CD4-positive, alpha-beta T cell treated with Interleukin-10 for 1 hour (primary cell): ENCODE results near the gene AJAP1.
"Not testable (repeated sequence)": the region's sequence is repeated elsewhere in the genome, so short reads cannot be mapped to it uniquely, and the experiment has no call there.

ENCODE experiments used
- DNase-seq: peaks from one replicate; pipeline ENCODE4 v3.0.0-alpha.2; 2020

The AJAP1 gene, protein sequence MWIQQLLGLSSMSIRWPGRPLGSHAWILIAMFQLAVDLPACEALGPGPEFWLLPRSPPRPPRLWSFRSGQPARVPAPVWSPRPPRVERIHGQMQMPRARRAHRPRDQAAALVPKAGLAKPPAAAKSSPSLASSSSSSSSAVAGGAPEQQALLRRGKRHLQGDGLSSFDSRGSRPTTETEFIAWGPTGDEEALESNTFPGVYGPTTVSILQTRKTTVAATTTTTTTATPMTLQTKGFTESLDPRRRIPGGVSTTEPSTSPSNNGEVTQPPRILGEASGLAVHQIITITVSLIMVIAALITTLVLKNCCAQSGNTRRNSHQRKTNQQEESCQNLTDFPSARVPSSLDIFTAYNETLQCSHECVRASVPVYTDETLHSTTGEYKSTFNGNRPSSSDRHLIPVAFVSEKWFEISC

DNA sequence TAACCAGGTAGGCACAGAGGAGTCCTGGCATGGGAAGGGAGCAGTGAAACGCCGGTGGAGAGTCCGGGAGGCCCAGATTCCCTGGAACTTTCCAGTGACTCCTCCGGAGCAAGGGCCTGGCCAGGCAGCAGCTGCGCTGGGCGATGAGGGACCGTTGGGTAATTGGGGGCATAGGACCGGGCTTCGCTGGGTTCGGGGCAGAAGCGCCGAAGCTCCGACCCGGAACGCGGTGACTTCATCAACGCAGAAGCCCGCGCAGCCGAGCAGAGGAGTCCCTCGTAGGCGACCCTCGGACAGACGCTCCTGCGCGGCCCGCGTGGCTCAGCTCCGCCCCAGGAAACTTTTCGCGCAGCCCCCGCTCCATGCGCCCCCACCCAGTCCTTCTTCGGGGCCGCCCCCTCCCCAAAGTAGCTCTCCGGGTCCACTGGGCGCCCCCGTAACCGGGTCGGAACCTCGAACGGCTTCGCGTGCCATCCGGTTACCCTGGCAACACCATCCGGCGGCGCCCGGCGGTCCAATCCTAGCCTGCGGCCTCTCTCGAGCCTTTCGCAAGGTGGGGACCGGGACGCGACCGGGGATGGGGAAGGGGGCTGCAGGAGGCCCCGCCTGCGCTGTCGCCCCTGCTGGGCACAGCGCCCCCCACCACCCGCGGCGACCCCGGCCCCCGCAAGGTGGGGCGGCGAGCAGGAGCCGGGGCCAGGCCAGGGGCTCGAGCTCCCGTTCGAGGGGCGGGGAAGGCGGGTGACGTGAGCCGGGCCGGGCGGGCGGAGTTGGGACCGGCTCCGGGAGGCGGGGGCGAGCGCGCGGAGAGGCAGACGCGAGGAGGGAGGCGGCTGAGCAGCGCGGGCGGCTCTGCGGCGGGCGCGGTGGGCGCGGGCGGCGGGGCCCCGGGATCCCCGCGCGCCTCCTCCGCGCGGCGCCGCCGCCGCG lies at the start of gene AJAP1:
AJAP1 (plus strand) TSS at position 814 of the 930 bp plus-strand sequence. CDS start 817 bp downstream, outside the sequence.
- DNase-seq = no peak

DNA sequence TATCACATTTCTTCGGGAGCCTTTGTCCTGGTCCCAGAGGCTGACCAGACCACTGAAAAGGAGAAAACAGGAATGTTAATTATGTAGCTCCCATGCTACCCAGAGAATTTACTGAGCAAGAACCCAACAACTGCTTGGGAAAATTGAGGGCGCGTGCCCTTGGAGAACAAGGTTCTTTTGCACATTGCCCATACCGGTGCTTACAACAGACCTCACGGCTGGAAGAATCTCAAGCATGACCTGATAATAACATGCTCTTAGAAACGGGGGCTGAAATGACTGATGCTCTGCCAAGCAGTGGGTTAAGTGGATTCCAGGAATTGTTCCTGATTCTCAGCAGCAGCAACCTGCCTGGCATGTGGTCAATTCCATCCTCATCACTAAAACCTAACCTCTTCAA lies 49.3 kb upstream of the AJAP1 start:
- no peak for DNase-seq

DNA sequence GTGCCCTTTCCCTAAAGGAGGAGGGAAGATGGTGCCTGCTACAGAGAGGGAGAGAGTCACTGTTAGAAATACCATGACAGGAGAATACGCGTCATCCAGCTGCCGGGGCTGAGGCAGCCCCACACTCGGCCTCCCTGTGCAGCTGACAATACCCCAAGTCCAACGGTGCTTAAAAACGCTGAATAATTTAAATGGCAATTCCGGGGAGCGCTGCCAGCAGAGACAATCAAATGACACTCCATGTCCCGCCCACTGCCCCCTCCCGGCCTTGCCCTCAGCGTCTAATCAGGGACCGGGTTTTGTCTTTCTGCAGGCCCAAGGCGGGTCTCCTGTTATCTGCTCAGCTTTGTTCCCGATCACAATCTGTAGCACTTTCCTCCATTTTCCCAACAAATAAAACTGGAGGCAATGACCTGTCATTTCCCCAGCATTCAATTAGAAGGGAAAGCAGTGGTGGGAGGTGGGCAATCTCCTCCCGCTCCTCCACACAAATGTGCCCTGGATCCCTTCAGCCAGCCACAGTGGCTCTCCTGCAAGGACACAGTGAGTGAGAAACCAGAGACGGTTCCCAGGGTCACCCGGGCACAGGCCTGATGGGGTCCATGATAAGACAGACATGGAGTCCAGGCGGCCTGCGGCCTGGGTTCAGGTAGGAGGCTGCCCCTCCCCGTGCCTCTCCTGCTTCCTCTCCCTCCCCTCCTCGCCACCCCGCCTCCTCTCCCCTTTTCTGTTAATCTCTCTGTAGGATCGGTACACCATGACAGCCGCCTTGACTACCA lies 42.7 kb upstream of the AJAP1 start:
- DNase-seq = no peak

DNA sequence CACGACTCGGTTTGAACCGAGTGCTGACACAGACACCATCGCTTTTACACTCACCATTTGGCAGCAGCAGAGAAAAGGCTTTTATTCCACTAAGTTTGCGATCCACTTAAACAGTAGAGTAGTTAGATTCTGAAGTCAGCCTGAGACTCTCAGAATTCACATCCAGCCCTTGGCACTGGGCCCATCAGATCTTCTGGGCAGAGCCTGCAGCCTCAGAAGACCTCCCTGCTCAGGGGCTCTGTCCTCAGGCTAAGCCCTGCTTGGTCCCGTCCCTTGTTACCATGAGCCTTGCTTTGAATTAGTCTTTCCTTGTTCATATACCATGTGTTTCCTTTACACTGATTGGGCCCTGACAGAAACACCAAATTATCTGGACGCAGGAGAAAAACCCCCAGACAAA lies 41.4 kb upstream of the AJAP1 start:
- no peak for DNase-seq

DNA sequence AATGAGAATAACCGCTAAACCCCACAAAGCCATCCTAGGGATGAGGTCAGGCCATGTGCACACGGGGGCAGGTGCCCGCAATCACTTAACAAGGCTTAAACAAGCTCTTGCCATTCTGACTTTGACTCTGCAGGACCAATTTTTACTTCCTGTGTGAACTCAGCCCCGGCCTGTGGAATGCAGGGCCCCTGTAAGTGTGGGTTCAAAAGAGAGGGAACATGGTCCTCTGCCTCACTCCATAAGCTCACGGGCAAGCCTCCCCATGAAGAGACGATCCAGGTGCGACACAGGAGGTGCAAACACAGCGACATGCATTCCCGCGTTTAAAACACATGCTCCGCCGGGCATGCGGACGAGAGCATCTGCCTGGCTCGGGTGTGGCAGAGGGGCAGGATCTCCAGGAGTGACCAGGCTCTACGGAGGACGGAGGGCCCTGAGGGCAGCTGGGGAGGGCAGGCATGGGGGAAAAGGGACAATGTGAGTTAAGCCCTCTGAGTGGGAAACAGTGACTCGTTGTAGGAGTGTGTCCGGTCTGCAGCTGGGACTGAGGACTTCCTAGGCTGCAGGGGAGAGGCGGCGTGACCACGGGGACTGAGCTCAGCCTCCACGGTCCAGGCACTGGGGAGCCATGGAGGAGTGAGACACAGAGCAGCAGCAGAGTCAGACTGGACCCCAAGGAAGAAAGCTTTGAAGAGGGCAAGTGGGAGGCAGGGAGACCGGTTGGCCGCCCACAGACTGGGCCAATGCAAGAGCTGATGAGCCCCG lies 40.6 kb upstream of the AJAP1 start:
- no peak for DNase-seq

DNA sequence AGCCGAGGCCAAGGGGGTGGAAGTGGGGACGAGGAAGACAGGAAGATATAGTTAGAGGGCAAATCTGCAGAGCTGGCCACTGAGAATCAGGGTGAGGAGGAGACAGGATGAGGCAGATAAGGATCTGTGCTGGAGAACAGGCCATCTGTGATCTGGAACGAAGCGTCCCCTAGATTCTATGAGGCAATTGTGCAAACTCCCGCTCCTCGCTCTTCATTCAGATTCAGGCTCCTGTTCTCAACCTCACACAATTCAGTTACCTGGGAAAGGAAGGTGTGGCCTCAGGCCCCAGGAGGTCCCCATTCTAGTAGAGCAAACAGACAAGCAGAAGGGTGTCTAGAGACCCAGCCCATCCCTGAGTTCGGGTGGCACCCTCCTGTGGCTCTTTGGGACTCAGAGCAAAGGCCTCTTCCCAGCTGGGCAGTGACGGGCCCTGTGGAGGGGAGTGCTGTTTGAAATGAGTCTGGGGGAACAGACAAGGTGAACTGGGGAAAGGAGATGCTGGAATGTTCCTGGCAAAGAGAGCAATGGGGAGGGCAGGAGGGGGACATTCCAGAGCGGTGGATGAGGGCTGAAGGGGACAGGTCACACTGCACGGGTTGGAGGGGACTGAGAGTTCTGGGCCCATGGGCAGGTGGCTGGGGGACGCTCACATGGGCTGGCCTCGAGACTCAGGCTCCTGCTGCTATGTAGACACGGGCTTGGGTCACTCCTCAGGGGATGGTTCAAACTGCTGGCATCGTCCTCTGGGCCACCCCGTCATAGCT lies 39.9 kb upstream of the AJAP1 start:
- DNase-seq = no peak

DNA sequence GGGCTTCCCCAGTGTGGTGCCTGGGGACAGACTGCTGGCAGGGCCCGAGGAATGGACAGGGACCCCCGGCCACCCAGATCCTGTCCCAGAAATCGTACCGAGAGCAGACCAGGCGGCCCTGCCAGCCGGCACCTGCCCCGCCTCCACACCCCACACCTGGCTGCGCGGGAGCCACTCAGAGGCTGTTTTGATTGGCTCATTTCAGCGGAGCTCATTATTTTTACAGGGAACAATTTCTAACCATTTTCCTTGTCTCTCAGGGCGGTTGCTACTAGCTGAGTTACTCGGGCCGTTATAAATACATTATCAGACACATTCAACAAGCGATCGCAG lies 39.3 kb upstream of the AJAP1 start:
- DNase-seq = no peak

DNA sequence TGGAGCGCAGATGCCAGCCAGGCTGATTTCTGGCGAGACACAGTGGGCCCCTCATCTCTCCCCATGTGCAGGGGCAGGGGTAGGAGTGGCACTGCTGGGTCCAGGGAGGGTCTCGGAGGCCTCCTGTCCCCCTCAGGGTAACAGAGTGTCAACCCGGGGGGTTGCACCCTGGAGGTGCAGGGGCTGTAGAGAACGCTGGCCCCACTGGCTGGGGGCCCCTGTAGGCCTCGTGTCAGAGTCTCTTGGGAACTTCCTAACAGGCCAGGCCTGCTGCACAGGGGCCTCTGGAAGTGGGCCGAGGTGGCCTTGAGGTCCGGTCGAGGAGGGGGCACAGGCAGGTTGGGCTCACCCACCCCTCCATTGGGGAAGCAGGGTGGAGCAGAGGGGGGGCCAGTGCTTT lies 38.9 kb upstream of the AJAP1 start:
- no peak for DNase-seq

DNA sequence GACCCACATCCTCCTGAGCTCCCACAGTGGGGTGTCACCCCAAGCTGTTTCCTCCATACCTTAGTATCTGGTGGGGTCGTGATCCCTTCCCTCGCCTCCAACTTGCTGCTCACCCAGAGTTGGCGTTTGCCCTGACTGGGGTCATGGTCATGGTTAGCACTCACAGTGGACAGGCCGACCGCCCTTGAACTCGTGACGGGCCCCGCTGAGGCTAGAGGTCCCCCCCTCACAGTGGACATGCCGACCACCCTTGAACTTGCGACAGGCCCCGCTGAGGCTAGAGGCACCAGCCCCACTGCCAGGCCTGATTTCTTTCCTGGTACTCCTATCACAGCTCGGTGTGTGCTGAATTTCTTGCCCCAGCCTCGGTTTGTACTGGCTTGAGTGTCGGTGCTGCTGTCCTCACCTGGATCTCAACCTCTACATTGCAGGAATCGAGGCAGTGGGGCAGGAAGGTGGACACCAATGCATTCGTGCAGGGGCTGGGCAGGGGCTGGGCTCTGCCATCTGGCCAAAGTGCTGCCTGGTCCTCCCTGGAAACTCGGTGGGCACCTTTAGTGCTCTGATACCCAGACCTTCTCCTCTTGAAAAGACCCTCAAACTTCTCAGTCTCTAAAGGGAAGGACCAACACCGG lies 37.5 kb upstream of the AJAP1 start:
- DNase-seq = no peak

DNA sequence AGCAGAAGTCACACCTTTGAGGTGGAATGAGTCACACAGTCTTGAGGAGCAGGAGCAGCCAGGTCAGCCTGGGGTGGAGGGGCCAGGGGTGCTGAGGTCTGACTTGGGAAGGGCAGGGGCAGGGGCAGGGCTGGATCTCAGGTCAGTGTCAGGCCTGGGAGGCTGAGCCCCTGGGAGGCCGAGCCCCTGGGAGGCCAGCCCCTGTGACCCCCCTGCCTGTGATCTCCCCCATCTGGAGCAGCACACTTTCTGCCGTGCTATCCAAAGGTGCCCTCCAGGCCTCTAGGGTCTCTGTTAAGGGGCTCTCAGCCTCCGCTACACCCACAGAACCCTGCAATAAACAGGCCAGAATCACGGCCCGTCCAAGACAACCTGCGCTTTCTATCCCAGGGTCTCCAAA lies 36.9 kb upstream of the AJAP1 start:
- DNase-seq = no peak

DNA sequence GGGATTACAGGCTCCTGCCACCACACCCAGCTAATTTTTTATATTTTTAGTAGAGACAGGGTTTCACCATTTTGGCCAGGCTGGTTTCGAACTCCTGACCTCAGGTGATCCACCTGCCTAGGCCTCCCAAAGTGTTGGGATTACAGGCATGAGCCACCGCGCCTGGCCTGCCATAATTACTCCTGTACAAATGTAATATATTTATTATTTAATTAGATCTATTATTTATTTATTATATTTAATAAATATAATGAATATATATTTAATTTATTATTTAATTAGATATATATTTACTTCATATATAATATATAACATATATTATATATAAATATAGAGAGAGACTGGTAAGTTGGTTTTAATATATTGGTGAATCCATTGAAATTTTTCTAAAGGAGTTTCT lies 35.6 kb upstream of the AJAP1 start:
- DNase-seq = not testable (repeated sequence)

DNA sequence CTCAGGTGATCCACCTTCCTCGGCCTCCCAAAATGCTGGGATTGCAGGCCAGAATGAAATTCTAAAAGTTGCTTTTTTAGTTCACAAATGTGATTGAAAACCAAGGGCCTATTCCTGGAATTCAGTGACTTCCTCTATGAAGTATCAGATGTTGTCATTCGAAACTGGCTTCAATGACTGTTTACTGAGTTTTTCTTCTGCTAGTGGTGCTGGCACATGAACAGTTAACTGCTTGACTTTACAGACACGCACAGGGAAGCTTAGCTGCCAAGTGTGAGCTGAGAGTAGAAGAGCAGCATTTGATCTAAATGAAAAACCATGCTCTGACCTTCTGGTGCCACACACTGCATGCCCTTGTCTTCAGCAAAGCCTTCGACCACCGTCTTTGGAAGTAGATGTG lies 32.8 kb upstream of the AJAP1 start:
- no peak for DNase-seq

DNA sequence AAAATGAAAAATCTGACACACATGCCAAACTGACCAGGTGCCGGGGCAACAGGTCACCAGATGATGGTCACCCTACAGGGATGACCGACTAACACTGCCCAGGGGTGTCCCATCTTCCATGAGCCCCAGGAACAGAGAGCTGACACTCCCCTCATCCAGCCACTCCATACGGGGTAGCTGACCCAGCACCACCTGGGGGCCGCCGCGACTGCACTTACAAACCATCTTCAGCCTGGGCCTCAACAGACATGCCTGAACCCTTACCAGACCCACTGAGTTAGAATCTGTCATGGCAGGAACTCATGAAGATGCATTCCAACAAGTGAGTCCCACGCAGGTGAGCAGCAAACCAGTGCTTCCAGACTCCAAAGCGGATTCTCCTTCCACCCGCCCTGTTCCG lies 31.6 kb upstream of the AJAP1 start:
- DNase-seq = no peak

DNA sequence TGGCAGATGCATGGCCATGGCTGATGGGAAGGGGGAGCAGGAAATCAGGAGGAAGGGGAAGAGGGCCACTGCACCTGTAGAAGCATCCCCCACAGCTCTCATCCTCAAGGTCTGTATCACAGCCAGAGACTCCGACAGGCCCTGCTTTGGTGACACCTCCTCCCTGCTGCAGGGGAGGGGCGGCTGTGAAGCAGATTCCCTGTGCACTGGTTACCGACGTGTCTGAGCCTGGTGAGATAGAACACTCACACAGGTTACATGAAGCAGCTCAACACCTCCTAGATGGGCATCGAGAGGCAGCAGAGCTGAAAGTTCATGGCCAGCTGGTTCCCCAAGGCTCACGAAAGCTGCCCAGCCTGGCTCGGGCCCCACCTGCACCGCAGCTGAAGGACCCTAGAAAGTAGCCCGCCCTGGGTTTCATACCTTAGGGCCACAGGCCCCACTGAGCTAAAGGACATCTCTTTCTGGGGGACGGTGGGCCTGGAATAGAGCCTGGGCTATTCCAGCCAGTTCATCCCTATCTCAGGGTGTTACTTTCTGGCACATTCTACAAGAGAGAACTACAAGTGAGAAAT lies 30.2 kb upstream of the AJAP1 start:
- DNase-seq = no peak

DNA sequence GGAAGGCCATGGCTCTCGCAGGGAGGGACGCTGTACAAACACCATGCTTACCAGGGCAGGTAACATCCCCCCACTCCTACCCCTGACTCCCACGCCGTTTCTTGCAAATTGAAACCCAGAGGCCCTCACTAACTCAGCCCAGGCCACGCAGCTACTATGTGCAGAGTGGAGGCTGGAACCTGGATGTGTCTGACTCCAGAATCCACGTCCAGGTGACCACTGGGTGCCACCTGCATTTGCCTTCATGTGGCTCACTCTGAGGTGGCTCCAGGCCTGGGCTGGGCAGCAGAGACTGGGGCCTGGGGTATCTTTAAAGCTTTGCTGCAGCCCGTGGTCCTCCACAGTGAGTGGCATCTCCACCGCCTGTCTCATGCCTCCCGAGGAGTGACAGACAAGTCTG lies 29.6 kb upstream of the AJAP1 start:
- DNase-seq = no peak

DNA sequence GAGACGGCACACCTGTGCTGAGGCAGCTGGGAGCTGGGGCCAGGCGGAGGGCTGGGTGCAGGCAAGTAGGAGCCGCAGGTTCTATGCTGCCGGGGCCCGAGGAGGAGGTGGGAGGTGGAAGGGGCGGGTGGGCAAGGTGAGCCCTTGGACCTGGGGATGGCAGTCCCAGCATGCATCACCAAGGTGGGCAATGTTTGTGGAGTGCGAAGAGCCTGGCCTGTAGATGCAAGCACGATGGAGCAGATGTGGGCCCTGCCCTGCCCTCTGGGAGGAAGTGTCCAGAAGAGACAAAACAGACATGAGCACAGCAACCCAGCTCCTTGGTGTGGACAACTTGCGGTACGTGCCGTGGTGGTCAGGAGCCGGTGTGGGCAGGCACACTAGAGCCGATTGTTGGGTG lies 28.3 kb upstream of the AJAP1 start:
- DNase-seq = no peak

DNA sequence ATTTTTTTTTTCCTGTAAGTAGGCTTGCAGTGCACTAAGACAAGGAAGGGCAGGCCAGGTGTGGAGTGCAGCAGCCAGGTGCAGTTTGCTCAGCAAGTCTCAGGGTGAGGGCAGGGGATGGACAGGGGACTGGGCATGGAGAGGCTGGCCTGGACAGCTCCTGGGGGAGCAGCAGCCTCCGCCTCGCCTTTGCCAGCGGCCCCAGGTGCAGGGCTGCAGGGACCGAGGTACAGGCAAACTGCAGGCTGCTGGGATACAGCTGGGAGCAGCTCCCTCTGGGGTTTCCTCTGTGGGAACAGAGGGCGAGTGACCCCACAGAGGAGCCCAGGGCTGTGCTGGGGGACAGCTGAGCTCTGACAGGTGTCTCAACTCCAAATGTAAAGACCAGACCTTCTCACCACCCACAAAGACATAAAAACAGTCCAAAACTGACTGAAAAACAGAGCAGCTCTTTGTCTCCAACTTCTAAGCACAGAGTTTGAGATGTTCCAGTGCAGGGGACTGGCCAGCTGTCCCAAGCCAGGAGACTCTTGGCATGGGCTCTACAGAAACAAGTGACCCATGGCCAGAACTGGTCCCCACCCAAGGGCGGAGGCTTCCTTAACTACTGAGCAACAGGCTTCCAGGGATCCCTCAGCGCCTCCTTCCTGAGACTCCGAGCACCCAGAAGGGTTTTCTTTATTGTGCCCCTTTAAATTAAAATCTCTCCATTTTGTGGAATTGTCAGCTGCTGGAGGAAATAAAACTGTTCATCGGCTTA lies 27.7 kb upstream of the AJAP1 start:
- DNase-seq = no peak

DNA sequence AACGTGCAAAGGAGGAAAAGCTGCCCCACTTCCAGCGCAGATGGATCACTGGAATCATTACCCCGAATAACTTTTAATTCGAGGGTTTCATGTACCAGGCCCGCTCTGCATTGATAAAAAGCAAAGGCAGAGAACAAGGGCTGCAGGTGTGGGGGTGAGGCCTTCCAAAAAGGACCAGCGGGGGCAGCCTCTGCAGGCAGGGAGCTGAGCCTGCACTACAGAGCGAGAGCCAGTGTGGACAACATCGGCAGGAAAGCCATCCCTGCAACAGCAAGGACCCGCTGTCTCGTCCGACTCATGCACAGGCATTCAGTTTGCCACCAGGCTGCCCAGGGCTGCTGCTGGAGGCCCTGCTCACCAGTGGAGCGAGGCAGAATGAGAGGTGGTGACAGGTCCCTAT lies 27.1 kb upstream of the AJAP1 start:
- no peak for DNase-seq

DNA sequence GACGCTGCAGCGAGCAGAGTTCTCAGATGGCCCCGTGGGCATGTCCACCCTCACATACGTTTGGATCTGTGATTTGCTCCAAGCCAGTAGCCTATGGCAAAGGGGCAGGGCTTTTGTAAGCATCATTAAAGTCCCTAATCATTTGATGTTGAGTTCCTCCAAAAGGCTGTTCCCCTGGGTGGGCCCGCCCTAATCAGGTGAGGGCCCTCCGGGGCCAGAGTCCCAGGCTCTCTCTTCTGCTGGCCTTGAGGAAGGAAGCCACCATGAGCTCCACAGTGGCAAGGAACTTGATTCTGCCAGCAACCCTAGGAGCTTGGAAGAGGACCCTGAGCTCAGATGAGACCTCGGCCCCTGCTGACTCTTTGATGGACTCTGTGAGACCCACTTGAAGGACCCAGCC lies 25.4 kb upstream of the AJAP1 start:
- no peak for DNase-seq

DNA sequence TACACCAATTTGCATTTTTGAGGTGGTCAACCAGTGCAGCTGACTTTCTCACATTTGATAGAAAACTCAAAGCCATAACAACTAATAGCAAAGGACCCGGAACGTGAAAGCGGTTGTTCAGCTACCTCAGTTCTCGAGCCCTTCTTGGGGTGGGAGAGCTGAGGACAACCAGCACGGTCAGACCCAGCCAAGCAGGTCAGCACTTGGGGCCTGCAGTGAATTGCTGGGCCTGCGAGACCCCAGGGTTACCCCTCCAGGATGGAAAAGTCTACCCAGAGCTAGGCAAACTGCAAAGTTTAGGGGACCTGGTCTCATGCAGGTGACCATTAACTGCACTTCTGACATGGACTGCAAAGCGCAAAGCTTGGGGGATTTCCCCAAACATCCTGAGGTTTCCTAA lies 23.8 kb upstream of the AJAP1 start:
- no peak for DNase-seq
